Right atrium auricular region (tissue), 2 donors: ENCODE data around the gene MYO3B. TPM values are rescaled to one million over a fixed set of nuclear protein-coding genes. Genes with fewer than 3 reads are reported as not detected.
"Not testable (repeated sequence)": the region's sequence is repeated elsewhere in the genome, so short reads cannot be mapped to it uniquely, and the experiment has no call there.

ENCODE experiments used
- DNase-seq: peaks from one replicate; pipeline ENCODE4 v3.0.0-alpha.2; 2019; ENCODE audit warnings: low spot score
- H3K27ac ChIP-seq, 2 donors: fragments of 200-600 bp; sonication (generic); 1 replicate in 1 of 2; 2 replicates in 1 of 2; pipeline ENCODE4 v1.5.1; 2016 to 2019
- H3K27me3 ChIP-seq, 2 donors: fragments of 200-600 bp; sonication (generic); one replicate each; pipeline versions ENCODE4 v1.5.1 to v1.6.0; 2017 to 2019
- H3K36me3 ChIP-seq: fragments of 200-600 bp; sonication (generic); one replicate; pipeline ENCODE4 v1.5.1; 2016
- H3K4me1 ChIP-seq, 2 donors: fragments of 200-600 bp; sonication (generic); one replicate each; pipeline versions ENCODE4 v1.5.1 to v1.6.0; 2017 to 2019
- H3K4me3 ChIP-seq, 2 donors: fragments of 200-600 bp; sonication (generic); 1 replicate in 1 of 2; 2 replicates in 1 of 2; pipeline ENCODE4 v1.5.1; 2017 to 2019; ENCODE audit warnings: mild to moderate bottlenecking in 1 of 2, moderate library complexity in 1 of 2
- H3K9me3 ChIP-seq, 2 donors: fragments of 200-600 bp; sonication (generic); one replicate each; pipeline ENCODE4 v1.5.1; 2019
- CTCF ChIP-seq, 2 donors: fragments of 200-600 bp; sonication (generic); IDR thresholded peaks; one replicate each; pipeline ENCODE4 v1.5.1; 2019; ENCODE audit warnings: antibody characterized with exemption in 2 of 2
- total RNA-seq, 2 donors: library from RNA; depleted of rRNA; stranded (reverse); fragments of >200 nt; gene quantifications; one replicate each; pipeline ENCODE4 v1.1.0, GENCODE V29; 2016

Gene MYO3B
- total RNA-seq, 2 donors from 2014 or later: not detected

GRCh38 chr2:170339750-170340692, 162.1 kb downstream of the MYO3B start:
- H3K4me3 ChIP-seq: no peak overlapping the region
- no peaks in the 10 kb centered on the region for H3K9me3 ChIP-seq
- H3K27ac ChIP-seq: no peak overlapping the region
- H3K4me1 ChIP-seq: no peaks in the 10 kb centered on the region
- H3K27me3 ChIP-seq: no peaks in the 10 kb centered on the region
- no peak for DNase-seq
- no peaks in the 10 kb centered on the region for H3K36me3 ChIP-seq
- TF ChIP-seq CTCF (IDR thresholded peaks at IDR 0.05): no peak

DNA sequence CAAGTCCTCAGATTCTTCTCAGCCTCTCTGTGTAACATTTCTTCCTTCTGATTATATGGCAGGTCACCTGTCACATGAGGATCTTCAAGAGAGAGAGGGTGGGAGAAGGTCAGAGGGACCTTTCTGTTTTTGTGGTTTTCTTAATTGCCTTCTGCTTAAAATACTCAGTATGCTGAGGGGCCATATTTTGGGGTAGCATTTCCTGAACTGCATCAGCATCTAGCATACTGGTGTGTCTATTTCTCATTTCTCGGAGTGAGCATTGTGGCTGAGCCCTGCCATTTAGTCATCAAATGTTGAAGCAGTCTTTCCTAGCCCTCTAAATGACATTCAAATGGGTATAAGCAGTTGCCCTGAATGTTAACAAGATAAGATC, 162.7 kb downstream of the MYO3B start:
- Histone ChIP-seq H3K36me3 (no peaks in the 10 kb centered on the region), H3K27me3 (no peaks in the 10 kb centered on the region), H3K4me3 (no peak overlapping the region), H3K9me3 (no peaks in the 10 kb centered on the region), H3K4me1 (no peaks in the 10 kb centered on the region), H3K27ac (no peak overlapping the region)
- no peak for TF ChIP-seq CTCF (IDR thresholded peaks at IDR 0.05)
- DNase-seq: no peak

DNA sequence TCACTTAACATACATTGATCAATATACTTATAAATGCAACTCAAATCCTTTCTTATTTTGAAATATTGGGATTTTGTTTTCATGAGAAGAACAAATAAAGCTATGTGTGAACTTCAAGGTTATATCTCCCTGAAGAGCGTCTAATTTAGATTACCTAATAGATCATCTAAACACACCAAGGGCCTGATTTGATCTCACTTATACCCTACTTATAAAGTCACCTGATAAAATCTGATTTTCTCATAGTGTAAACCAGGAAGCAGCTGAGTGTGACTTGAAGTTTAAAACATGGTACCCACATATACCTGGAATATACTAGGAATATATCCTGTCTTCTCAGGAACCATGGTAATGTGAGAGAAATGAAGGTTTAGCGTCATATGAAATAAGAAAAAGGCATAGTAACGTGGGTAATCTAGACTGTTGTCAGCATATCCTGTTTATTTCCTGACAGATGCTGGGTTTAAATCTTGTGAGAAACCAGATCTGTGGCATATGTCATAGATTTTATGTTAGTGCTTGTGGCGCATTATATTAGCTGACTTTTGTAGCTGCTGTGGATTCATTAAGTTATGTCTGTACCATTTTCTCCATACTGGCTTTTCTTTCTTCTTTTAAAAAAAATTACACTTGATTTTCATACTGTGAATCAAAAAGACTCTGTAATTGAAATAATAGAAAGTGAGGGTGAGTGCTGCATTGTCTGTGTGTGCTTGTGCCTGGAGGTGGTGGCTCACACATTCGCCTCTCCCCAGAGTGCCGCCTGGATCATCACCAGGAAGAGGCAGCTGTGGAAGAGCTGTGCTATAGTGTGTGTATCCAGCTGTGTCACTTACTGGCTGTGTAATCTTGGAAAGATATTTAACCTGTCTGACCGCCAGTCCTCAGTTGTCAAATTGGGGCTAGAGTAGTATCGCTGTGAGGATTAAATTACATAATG, 164.0 kb downstream of the MYO3B start:
- H3K27me3 ChIP-seq: no peaks in the 10 kb centered on the region

GRCh38 chr2:170344663-170345346, 166.9 kb downstream of the MYO3B start:
- no peak for TF ChIP-seq CTCF (IDR thresholded peaks at IDR 0.05)
- Histone ChIP-seq H3K36me3 (no peaks in the 10 kb centered on the region), H3K27me3 (no peaks in the 10 kb centered on the region), H3K4me3 (no peak overlapping the region), H3K9me3 (no peaks in the 10 kb centered on the region), H3K4me1 (no peaks in the 10 kb centered on the region), H3K27ac (no peak overlapping the region)
- DNase-seq: no peak

More for the DNA sequence above, 164.0 kb downstream of the MYO3B start:
- Histone ChIP-seq H3K27ac (no peak overlapping the region), H3K36me3 (no peaks in the 10 kb centered on the region), H3K9me3 (no peaks in the 10 kb centered on the region), H3K4me1 (no peaks in the 10 kb centered on the region), H3K4me3 (no peak overlapping the region)
- TF ChIP-seq CTCF (IDR thresholded peaks at IDR 0.05): no peak
- DNase-seq: no peak

- H3K9me3 ChIP-seq: no peaks in the 10 kb centered on the region
- no peak for DNase-seq
- H3K27me3 ChIP-seq: no peaks in the 10 kb centered on the region
- H3K4me3 ChIP-seq: no peak overlapping the region
- no peaks in the 10 kb centered on the region for H3K36me3 ChIP-seq
- no peak overlapping the region for H3K27ac ChIP-seq
- no peak for TF ChIP-seq CTCF (IDR thresholded peaks at IDR 0.05)
- no peaks in the 10 kb centered on the region for H3K4me1 ChIP-seq
Measured at GRCh38 chr2:170345607-170346006, 167.7 kb downstream of the MYO3B start.

GRCh38 chr2:170349269-170349668, 171.3 kb downstream of the MYO3B start:
- H3K4me1 ChIP-seq, H3K27ac ChIP-seq, H3K36me3 ChIP-seq, H3K4me3 ChIP-seq, H3K27me3 ChIP-seq, DNase-seq, H3K9me3 ChIP-seq: not testable (repeated sequence)
